ENCODE results near the gene ASIC3.

ASIC3 gene

GRCh38 chr7:151085691-151086620 lies 37.6 kb downstream of the ASIC3 start, which contains the start of gene AGAP3:
Gene AGAP3 (plus strand): TSS chr7:151086475. CDS start chr7:151086742, 267 bp downstream.
- DNase-seq: peak; percentile 91

- peak; percentile 75 for DNase-seq
Measured at GRCh38 chr7:151086802-151087244, 38.5 kb downstream of the ASIC3 start.

- peak; percentile 75 for DNase-seq
Measured at GRCh38 chr7:151087245-151088018, 39.1 kb downstream of the ASIC3 start.

GRCh38 chr7:151088019-151088855 lies 39.9 kb downstream of the ASIC3 start:
- no peak for DNase-seq

- peak; percentile 55 for DNase-seq
Measured at GRCh38 chr7:151088856-151089699, 40.7 kb downstream of the ASIC3 start.

GRCh38 chr7:151089893-151090730 lies 41.8 kb downstream of the ASIC3 start:
- no peak for DNase-seq

GRCh38 chr7:151091003-151091402 lies 42.7 kb downstream of the ASIC3 start:
- no peak for DNase-seq

- DNase-seq: no peak
Measured at GRCh38 chr7:151091431-151091830, 43.1 kb downstream of the ASIC3 start.

- DNase-seq: no peak
Measured at GRCh38 chr7:151091988-151092387, 43.7 kb downstream of the ASIC3 start.

- DNase-seq: no peak
Measured at GRCh38 chr7:151093748-151094147, 45.4 kb downstream of the ASIC3 start.

- DNase-seq: no peak
Measured at GRCh38 chr7:151094675-151095074, 46.3 kb downstream of the ASIC3 start.

GRCh38 chr7:151095123-151095797 lies 46.9 kb downstream of the ASIC3 start:
- DNase-seq: no peak

GRCh38 chr7:151095828-151096475 lies 47.6 kb downstream of the ASIC3 start:
- no peak for DNase-seq

- DNase-seq: no peak
Measured at GRCh38 chr7:151099486-151100211, 51.3 kb downstream of the ASIC3 start.

GRCh38 chr7:151100921-151101320 lies 52.6 kb downstream of the ASIC3 start:
- no peak for DNase-seq

- no peak for DNase-seq
Measured at GRCh38 chr7:151101621-151102396, 53.5 kb downstream of the ASIC3 start.
